NAMALWA (cell line): Measurements from ENCODE around the gene KRTAP9-4.
"Not testable (repeated sequence)": the region's sequence is repeated elsewhere in the genome, so short reads cannot be mapped to it uniquely, and the experiment has no call there.

Experiments
- DNase-seq: peaks from one replicate; pipeline ENCODE4 v3.0.0-alpha.2; 2015; ENCODE audit warnings: low spot score

The KRTAP9-4 gene

DNA sequence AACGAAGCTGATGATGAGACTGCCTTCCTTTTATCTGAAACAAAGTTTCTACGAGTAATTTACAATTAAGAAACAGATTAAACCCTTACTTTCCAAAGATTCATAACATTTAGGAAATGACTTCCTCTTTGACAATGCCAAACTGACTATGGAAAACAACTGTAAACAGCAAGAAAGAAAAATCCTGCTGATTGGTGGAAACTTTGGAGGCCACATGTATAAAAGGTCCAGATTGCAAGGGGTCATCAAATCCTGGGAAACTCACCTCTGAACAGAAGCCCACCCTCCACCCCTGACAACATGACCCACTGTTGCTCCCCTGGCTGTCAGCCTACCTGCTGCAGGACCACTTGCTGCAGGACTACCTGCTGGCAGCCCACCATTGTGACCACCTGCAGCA lies 15.6 kb downstream of the KRTAP9-4 start, which contains the start of gene KRTAP9-6:
Gene KRTAP9-6 (plus strand): TSS at position 301 of the 400 bp plus-strand sequence. CDS start 0 bp downstream, at position 301.
- DNase-seq = no peak

DNA sequence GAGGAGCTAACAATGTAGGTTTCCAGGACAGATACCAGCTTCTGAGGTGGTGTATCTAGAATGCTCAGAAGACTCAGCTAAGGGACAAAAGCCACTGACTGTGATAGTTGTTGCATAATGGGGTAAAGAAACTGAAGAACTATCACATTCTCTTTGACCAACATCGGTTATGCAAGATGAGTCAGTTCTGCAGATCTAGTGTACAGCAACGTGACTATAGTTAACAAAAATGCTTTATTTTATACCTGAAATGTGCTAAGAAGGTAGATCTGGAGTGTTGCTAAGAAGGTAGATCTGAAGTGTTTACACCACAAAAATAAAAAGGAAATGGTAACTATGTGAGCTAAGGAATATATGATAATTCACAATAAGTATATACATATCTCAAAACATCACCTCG lies 18.2 kb downstream of the KRTAP9-4 start:
- no peak for DNase-seq

DNA sequence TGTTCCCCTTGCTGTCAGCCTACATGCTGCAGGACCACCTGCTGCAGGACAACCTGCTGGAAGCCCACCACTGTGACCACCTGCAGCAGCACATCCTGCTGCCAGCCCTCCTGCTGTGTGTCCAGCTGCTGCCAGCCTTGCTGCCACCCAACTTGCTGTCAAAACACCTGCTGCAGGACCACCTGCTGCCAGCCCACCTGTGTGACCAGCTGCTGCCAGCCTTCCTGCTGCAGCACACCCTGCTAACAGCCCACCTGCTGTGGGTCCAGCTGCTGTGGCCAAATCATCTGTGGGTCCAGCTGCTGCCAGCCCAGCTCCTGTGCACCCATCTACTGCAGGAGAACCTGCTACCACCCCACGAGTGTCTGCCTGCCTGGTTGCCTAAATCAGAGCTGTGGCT lies 21.8 kb downstream of the KRTAP9-4 start:
- not testable (repeated sequence) for DNase-seq

DNA sequence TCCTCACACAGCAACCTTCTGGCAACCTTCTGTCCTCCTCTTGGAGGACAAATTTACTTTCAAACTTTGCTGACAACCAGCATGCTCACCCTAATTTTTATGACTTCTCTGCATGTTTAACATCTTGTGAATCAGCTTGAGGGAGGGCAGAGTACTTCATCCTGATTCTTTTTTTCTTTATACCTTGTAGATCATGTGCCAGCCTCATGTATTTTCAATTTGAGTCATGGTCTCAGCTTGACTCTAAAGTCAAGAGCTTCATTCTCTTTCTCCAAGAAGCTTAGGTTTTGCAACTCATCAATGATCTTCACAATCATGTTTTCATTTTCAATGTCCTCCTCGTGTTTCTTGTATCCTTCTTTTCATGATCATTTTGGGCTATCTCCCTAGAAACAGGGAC lies 22.4 kb downstream of the KRTAP9-4 start:
- DNase-seq = no peak

DNA sequence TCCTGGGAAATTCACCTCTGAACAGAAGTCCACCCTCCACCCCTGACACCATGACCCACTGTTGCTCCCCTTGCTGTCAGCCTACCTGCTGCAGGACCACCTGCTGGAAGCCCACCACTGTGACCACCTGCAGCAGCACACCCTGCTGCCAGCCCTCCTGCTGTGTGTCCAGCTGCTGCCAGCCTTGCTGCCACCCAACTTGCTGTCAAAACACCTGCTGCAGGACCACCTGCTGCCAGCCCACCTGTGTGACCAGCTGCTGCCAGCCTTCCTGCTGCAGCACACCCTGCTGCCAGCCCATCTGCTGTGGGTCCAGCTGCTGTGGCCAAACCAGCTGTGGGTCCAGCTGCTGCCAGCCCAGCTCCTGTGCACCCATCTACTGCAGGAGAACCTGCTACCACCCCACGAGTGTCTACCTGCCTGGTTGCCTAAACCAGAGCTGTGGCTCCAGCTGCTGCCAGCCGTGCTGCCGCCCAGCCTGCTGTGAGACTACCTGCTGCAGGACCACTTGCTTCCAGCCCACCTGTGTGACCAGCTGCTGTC lies 26.2 kb downstream of the KRTAP9-4 start, which contains the start of gene KRTAP9-7:
Gene KRTAP9-7 (plus strand): TSS at position 51 of the 543 bp plus-strand sequence. CDS start 0 bp downstream, at position 51.
- not testable (repeated sequence) for DNase-seq

DNA sequence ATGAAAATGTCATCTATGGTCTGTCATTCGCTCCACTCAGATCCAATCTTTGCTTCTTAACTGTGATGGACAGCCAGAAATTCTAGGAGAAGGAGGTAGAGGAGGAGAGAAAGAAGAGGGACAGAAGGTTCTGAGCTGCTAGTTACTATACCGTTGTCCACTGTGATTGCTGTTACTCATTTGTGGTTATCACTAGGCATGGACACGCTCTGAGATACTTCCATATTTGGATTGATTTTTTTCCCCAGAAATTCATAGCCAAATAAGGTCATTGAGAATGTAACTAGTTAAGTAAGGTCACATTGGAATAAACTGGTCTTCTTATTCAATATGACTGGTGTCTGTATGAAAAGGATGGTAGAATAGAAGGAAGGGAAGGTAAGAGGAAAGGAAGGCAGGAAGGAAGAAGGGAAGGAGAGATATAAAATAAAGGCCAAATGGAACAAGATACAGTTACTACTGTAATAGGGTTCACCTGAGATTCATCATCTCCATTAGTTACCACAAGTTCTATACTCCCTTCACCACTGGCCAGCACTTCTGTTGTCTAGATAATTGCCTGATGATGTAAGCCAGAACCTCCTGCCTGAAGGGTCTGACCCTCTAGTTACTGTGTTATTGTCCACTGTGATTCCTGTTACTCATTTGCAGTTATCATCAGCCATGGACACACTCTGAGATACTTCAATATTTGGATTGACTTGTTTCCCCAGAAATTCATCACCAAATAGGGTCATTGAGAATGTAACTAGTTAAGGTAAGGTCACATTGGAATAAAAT lies 28.9 kb downstream of the KRTAP9-4 start:
- no peak for DNase-seq

DNA sequence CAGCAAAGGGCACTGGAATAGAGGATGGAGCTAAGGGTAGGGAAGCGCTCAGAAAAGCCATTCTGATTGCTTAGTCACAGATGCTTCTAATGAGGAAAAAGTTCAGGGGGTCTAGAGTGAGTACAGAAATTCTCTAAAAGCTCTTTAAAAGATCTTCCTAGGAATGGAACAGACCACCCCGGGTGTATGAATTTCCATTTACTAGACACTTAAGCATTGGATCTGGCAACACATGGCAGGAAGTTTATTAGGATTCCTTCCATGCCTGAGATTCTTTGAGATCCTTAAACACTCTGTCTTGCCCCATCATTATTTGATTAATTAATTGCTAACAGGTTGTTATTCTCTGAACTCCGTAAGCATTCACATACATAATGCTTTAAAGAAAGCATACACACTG lies 34.6 kb downstream of the KRTAP9-4 start:
- DNase-seq = no peak

DNA sequence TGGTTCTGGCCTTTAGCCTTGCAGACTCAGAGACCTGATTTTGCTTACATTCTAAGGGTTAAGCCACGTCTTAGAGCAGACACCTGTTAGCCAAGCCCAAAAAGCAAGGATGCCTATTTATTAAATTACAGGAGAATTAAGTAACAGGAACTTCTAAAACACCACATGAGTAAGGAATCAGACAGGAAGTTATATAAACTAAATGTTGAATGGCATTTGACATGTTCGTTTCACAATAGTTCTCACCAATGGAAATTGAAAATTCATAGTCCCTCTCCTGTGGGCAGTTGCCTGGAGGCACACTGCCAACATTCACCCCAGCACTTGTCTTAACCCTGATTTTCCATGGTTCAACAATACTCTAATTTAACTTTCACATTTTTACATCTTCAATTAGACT lies 35.1 kb downstream of the KRTAP9-4 start:
- DNase-seq = no peak

DNA sequence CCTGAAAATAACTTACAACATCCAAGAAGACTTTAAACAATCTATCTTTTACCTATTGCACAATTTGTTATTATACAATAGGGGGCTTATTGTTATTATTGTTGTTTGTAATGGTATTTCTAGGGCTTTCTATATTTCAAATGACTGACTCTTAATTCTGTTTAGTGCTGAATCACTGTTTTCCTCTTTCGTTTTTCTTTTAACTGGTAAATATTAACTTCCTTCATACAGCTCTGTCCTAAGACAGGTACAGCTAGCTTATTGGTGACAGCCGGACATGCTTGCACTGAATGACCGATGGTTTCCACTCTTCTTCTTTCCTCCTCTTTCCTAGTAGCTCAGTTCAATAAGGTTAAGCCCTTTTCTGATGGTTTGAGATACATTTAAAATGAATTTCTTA lies 37.6 kb downstream of the KRTAP9-4 start:
- no peak for DNase-seq

DNA sequence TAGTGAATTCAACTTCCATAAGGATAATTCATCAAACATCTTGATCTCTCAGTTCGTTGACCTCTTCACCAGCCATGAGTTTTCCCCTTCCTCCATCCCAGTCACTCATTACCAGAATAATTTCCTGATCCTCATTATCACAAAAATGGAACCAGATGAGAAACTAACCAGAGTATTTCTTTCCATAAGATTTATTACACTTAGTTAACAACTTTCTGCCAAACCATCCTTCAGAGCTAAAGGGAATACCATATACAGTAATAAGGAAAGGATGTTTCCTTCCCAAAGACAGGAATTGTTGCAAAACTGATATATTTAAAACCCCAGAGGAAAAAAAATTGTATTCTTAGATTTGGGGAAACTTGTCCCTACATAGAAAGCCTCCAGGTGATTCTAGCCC lies 44.5 kb downstream of the KRTAP9-4 start:
- DNase-seq = no peak

DNA sequence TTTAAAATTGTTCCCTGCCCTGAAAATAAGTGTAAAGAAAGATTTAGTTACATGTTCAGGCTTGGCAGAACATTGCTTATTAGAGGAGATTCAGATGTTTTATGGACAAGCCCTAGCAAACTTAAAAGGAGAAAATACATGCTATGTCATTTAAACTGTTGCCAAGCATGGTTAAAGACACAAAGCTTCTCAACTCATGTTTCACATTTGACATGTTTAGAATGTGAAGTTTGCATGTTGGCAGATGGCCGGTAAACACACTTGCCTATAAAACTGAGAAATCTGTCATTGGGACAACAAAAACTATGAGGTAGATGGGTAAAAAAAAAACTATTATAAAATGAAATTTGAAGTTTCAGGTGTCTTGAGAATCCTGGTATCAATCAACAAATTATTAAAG lies 47.4 kb downstream of the KRTAP9-4 start:
- no peak for DNase-seq

DNA sequence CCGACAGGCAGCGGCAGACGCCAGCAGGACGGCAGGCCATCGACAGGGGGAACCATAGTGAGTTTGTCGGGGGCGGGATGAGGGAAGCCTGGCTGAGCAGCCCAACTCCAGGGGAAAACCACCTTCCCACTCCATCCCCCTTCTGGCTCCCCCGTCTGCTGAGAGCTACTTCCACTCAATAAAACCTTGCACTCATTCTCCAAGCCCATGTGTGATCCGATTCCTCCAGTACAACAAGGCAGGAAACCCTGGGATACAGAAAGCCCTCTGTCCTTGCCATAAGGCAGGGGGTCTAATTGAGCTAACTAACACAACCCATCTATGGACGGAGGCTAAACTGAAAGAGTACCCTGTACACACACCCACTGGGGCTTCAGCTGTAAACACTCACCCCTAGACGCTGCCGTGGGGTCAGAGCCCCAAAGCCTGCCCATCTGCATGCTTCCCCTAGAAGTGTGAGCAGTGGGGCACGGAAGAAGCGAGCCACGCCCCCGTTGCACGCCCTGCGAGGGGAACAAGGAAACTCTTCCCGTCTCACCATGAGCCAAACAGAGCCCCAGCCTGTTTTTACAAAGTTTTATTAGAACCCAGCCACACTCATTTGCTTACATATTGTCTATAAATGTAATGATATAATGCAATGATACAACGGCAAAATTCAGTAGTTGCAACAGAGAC lies 49.1 kb downstream of the KRTAP9-4 start:
- DNase-seq = no peak
